ENCODE results near the gene CHD5. TPM values are rescaled to one million over a fixed set of nuclear protein-coding genes. Genes with fewer than 3 reads are reported as not detected.

The CHD5 gene
- total RNA-seq, 1 donor from 2014 or later, result 0.42 TPM

DNA sequence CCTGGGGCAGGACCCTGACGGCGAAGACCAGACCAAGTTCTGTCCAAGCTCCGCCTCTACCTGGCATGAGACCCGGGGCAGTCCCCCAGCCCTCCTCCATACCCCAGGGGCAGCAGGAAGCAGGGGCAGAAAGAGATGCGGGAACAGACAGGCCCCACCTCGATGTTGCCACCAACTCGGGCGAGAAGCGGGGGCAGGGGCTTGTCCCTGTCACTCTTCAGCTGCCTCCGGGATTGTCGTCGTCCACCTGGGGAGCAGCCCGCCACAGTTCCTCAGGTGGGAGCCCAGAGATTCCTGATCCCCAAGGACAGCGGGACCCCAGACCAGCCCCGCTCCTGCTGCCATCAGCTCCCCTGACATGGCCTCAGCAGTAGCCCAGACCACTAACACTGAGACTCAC, 54.8 kb downstream of the CHD5 start:
- TF ChIP-seq, protein P1, sequence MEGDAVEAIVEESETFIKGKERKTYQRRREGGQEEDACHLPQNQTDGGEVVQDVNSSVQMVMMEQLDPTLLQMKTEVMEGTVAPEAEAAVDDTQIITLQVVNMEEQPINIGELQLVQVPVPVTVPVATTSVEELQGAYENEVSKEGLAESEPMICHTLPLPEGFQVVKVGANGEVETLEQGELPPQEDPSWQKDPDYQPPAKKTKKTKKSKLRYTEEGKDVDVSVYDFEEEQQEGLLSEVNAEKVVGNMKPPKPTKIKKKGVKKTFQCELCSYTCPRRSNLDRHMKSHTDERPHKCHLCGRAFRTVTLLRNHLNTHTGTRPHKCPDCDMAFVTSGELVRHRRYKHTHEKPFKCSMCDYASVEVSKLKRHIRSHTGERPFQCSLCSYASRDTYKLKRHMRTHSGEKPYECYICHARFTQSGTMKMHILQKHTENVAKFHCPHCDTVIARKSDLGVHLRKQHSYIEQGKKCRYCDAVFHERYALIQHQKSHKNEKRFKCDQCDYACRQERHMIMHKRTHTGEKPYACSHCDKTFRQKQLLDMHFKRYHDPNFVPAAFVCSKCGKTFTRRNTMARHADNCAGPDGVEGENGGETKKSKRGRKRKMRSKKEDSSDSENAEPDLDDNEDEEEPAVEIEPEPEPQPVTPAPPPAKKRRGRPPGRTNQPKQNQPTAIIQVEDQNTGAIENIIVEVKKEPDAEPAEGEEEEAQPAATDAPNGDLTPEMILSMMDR (IDR thresholded peaks at IDR 0.05), result no peak
- Mint-ChIP-seq H3K4me3 (ENCODE audit: unreplicated experiment) (no peak overlapping the region), H3K27me3 (ENCODE audit: low read depth) (peaks cover 14% of the 10 kb centered on the region), H3K36me3 (ENCODE audit: low read depth) (no peaks in the 10 kb centered on the region), H3K27ac (ENCODE audit: unreplicated experiment) (no peak overlapping the region), H3K9me3 (ENCODE audit: low read depth) (no peaks in the 10 kb centered on the region), H3K4me1 (ENCODE audit: low read depth) (no peaks in the 10 kb centered on the region)
- DNase-seq (ENCODE audit: low spot score), result peak; percentile 90

DNA sequence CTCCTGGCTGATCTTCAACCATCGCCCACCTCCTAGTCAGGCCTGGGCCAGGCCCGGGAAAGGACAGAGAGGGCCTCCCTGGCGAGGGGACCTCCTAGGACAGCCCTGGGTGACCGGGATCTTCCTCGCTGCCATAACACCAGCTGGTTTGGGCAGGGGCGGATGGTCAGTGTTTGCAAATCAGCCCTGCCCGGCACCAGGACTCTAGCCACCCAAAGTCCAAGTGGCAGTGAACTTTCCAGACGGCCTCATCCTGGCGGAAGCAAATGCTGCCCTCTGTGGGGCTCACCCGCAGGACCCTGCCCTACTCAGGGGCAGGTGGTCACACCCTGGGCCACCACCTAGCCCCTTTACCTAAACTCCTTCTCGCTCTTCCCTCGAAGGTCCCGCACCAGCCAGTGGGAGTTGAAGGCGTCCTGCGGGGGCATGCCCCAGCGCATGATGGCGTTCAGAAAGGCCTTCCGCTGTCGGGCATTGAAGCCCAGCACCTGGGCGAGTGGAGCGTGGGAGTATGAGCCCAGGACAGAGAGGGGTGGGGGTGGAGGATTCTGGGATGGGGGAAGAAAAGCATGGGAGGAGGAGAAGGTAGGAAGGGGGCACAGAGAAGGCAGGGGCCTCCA, 55.3 kb downstream of the CHD5 start:
- no peaks in the 10 kb centered on the region for H3K9me3 Mint-ChIP-seq (ENCODE audit: low read depth)
- H3K4me1 Mint-ChIP-seq (ENCODE audit: low read depth), result no peaks in the 10 kb centered on the region
- no peak overlapping the region for H3K4me3 Mint-ChIP-seq (ENCODE audit: unreplicated experiment)
- H3K27ac Mint-ChIP-seq (ENCODE audit: unreplicated experiment), result no peak overlapping the region
- no peaks in the 10 kb centered on the region for H3K36me3 Mint-ChIP-seq (ENCODE audit: low read depth)
- DNase-seq (ENCODE audit: low spot score), result peak; percentile 83
- TF ChIP-seq, protein P1 (IDR thresholded peaks at IDR 0.05), result no peak
- peaks cover 11% of the 10 kb centered on the region for H3K27me3 Mint-ChIP-seq (ENCODE audit: low read depth)

DNA sequence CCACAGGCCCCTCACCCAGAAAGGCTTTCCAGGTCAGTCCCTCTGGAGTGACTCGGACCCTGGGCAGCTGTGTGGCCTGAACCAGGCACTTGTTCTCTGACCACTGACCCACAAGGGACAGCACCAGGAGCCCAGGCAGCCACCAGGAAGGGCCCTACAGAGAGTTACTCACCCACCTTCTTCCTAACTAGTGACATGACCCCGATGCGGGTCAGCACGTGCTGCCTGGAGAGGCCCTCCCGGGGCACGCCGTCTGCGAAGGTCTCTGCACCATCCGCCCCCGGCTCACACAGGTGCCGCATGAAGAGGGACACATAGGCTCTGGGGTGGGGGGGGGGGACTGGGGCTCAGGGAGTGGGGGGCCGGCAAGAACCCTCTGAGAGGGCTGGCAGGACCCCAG, 55.8 kb downstream of the CHD5 start:
- Mint-ChIP-seq H3K27me3 (ENCODE audit: low read depth) (peaks cover 11% of the 10 kb centered on the region), H3K27ac (ENCODE audit: unreplicated experiment) (no peak overlapping the region), H3K4me1 (ENCODE audit: low read depth) (no peaks in the 10 kb centered on the region), H3K4me3 (ENCODE audit: unreplicated experiment) (no peak overlapping the region), H3K9me3 (ENCODE audit: low read depth) (no peaks in the 10 kb centered on the region), H3K36me3 (ENCODE audit: low read depth) (no peaks in the 10 kb centered on the region)
- TF ChIP-seq, protein P1 (IDR thresholded peaks at IDR 0.05), result no peak
- peak; percentile 91 for DNase-seq (ENCODE audit: low spot score)

DNA sequence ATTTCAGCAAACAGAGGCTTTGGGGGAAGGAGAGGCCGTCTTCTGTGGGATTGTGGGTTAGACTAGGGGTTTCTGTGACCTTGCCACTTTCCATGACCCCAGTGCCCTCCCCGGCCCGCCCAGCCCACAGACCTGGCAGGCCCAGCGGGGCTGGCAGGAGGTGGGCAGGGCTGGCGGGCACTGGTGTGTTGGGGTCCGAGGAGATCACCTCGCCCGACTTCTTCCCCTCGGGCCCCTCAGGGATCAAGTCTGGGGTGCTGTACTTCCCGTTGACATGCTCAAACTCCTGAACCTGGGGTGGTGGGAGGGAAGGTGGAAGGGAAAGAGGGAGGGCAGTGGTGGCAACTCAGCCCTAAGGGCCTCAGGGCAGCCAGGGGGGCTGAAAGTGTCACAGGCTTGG, 56.3 kb downstream of the CHD5 start:
- TF ChIP-seq, protein P1 (IDR thresholded peaks at IDR 0.05), result no peak
- Mint-ChIP-seq H3K27ac (ENCODE audit: unreplicated experiment) (no peak overlapping the region), H3K4me3 (ENCODE audit: unreplicated experiment) (no peak overlapping the region), H3K36me3 (ENCODE audit: low read depth) (no peaks in the 10 kb centered on the region), H3K9me3 (ENCODE audit: low read depth) (no peaks in the 10 kb centered on the region), H3K27me3 (ENCODE audit: low read depth) (peaks cover 11% of the 10 kb centered on the region), H3K4me1 (ENCODE audit: low read depth) (no peaks in the 10 kb centered on the region)
- peak; percentile 66 for DNase-seq (ENCODE audit: low spot score)

DNA sequence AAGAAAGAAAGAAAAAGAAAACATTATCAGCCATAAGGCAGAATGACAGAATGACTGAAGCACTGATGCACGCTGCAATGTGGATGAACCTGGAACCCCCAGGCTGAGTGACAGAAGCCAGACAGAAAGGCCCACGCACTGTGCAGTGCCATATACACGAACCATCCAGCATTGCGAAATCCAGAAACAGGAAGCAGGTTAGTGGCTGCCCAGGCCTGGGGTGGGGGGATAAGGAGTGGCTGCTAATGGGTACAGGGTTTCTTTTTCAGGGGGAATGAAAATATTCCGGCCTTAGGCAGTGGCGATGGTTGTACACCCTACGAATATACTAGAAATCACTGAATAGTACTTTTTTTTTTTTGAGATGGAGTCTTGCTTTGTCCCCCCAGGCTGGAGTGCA, 57.0 kb downstream of the CHD5 start:
- Mint-ChIP-seq H3K36me3 (ENCODE audit: low read depth) (peaks cover 1% of the 10 kb centered on the region), H3K9me3 (ENCODE audit: low read depth) (no peaks in the 10 kb centered on the region), H3K4me1 (ENCODE audit: low read depth) (no peaks in the 10 kb centered on the region), H3K4me3 (ENCODE audit: unreplicated experiment) (no peak overlapping the region), H3K27me3 (ENCODE audit: low read depth) (peaks cover 11% of the 10 kb centered on the region), H3K27ac (ENCODE audit: unreplicated experiment) (no peak overlapping the region)
- TF ChIP-seq, protein P1 (IDR thresholded peaks at IDR 0.05), result no peak
- peak; percentile 29 for DNase-seq (ENCODE audit: low spot score)

All from chondrocyte (in vitro differentiated cells).